IMR-90 (cell line): Measurements from ENCODE around the gene ALAS1.

Experiments
- CTCF ChIP-seq: conservative IDR thresholded peaks from 2 replicates; pipeline ENCODE4 v1.5.1; 2012; ENCODE audit warnings: mild to moderate bottlenecking, low read depth, low read length, improper control_type of control experiment
- POLR2A ChIP-seq: IDR thresholded peaks from 2 replicates; pipeline ENCODE4 v1.6.1; 2012; ENCODE audit warnings: mild to moderate bottlenecking, low read depth, low read length

GRCh38 chr3:52227117-52227516 lies 29.2 kb downstream of the ALAS1 start:
- no peak for TF ChIP-seq CTCF
- TF ChIP-seq POLR2A: no peak
